GM12878 (cell line): ENCODE results near the gene BLNK. TPM values are rescaled to one million over a fixed set of nuclear protein-coding genes. Genes with fewer than 3 reads are reported as not detected.
A peak's percentile ranks its signal among the peaks of the same experiment; 100 is the strongest.

Experiments used
- CBFB ChIP-seq: IDR thresholded peaks from 2 replicates; pipeline ENCODE4 v1.6.1; 2016; ENCODE audit warnings: antibody characterized with exemption, low read depth
- CBX3 ChIP-seq: fragments of 200-600 bp; sonication (generic); IDR thresholded peaks from 2 replicates; pipeline ENCODE4 v1.6.1; 2016; ENCODE audit warnings: low read depth, borderline replicate concordance
- CREB1 ChIP-seq: IDR thresholded peaks from 2 replicates; pipeline ENCODE4 v1.6.1; 2012; ENCODE audit warnings: low read depth, mild to moderate bottlenecking, inconsistent platforms
- EZH2 ChIP-seq: IDR thresholded peaks from 2 replicates; pipeline ENCODE4 v1.6.1; 2012; ENCODE audit warnings: low read depth, mild to moderate bottlenecking, control low read depth, inconsistent platforms, low read length, borderline replicate concordance; ENCODE audit not compliant: control insufficient read depth
- FOXK2 ChIP-seq: fragments of 450-650 bp; IDR thresholded peaks from 2 replicates; pipeline ENCODE4 v1.6.1; 2017; ENCODE audit warnings: mild to moderate bottlenecking, moderate library complexity
- HDAC2 ChIP-seq: fragments of 200-600 bp; sonication (generic); IDR thresholded peaks from 2 replicates; pipeline ENCODE4 v1.6.1; 2017
- HDAC6 ChIP-seq: fragments of 200-600 bp; sonication (generic); IDR thresholded peaks from one replicate; pipeline ENCODE4 v1.8.0; 2017; ENCODE audit warnings: antibody characterized with exemption; ENCODE audit not compliant: unreplicated experiment
- IRF4 ChIP-seq: IDR thresholded peaks from 2 replicates; pipeline ENCODE4 v1.6.1; 2011; ENCODE audit warnings: low read depth, low read length
- KDM1A ChIP-seq: fragments of 200-600 bp; sonication (generic); IDR thresholded peaks from 2 replicates; pipeline ENCODE4 v1.6.1; 2016; ENCODE audit warnings: borderline replicate concordance
- LARP7 ChIP-seq: fragments of 450-650 bp; IDR thresholded peaks from 2 replicates; pipeline ENCODE4 v1.6.1; 2017; ENCODE audit warnings: mild to moderate bottlenecking
- NFIC ChIP-seq: IDR thresholded peaks from 2 replicates; pipeline ENCODE4 v1.6.1; 2012; ENCODE audit warnings: low read depth, mild to moderate bottlenecking, inconsistent platforms, low read length, moderate library complexity
- NR2C1 ChIP-seq: fragments of 450-650 bp; IDR thresholded peaks from 2 replicates; pipeline ENCODE4 v1.6.1; 2017; ENCODE audit warnings: antibody characterized with exemption, mild to moderate bottlenecking, moderate library complexity
- NR2F1 ChIP-seq: fragments of 450-650 bp; conservative IDR thresholded peaks from 2 replicates; pipeline ENCODE4 v1.6.1; 2017; ENCODE audit warnings: mild to moderate bottlenecking
- PAX8 ChIP-seq: fragments of 450-650 bp; IDR thresholded peaks from 2 replicates; pipeline ENCODE4 v1.6.1; 2017; ENCODE audit warnings: mild to moderate bottlenecking, moderate library complexity
- SMAD1 ChIP-seq: fragments of 450-650 bp; IDR thresholded peaks from 2 replicates; pipeline ENCODE4 v1.6.1; 2018; ENCODE audit warnings: mild to moderate bottlenecking, low read depth; ENCODE audit not compliant: partially characterized antibody
- SREBF1 ChIP-seq: IDR thresholded peaks from 2 replicates; pipeline ENCODE4 v1.6.1; 2012; ENCODE audit warnings: mild to moderate bottlenecking, low read length
- STAT3 ChIP-seq: IDR thresholded peaks from 2 replicates; pipeline ENCODE4 v1.6.1; 2011; ENCODE audit warnings: low read depth, low read length, improper control_type of control experiment
- TBL1XR1 ChIP-seq: IDR thresholded peaks from 2 replicates; pipeline ENCODE4 v1.6.1; 2012; ENCODE audit warnings: low read depth, low read length, improper control_type of control experiment
- TCF12 ChIP-seq: IDR thresholded peaks from 2 replicates; pipeline ENCODE4 v1.6.1; 2011; ENCODE audit warnings: low read depth, mild to moderate bottlenecking, low read length
- TCF3 ChIP-seq: IDR thresholded peaks from 2 replicates; pipeline ENCODE4 v1.6.1; 2012; ENCODE audit warnings: low read depth, mild to moderate bottlenecking, low read length, borderline replicate concordance; ENCODE audit not compliant: insufficient read depth
- YBX1 ChIP-seq: fragments of 450-650 bp; IDR thresholded peaks from 2 replicates; pipeline ENCODE4 v1.6.1; 2016; ENCODE audit warnings: antibody characterized with exemption
- YY1 ChIP-seq: IDR thresholded peaks from 2 replicates; pipeline ENCODE4 v1.6.1; 2011; ENCODE audit warnings: low read depth, mild to moderate bottlenecking, low read length
- polyA plus RNA-seq, 11 experiments: library from polyadenylated mRNA; depleted of rRNA in 4 of 11; unstranded in 6 of 11; stranded (reverse) in 5 of 11; fragments of >200 nt; fragmentation: Nextera tagmentation in 4 of 11; fragmentation: Illumina TruSeq in 1 of 11; extraction: Ambion mirVana in 4 of 11; extraction: Trizol in 1 of 11; gene quantifications; 1 replicate in 1 of 11; 2 replicates in 10 of 11; pipeline versions ENCODE4 v1.2.1 to v1.2.3, GENCODE V29; 2011 to 2016; ENCODE audit warnings: inconsistent platforms in 2 of 11, missing spikeins in 2 of 11, low read depth in 1 of 11
- total RNA-seq, 4 experiments: library from RNA; depleted of rRNA in 3 of 4; stranded (reverse); fragments of >200 nt in 3 of 4; fragmentation: Illumina TruSeq in 1 of 4; extraction: Trizol in 1 of 4; gene quantifications; 2 replicates each; pipeline versions ENCODE4 v1.2.1 to v1.2.3, GENCODE V29; 2013 to 2021
- TF ChIP-seq, protein P1 (sequence below): fragments of 450-650 bp; IDR thresholded peaks from 2 replicates; pipeline ENCODE4 v1.6.1; 2016; ENCODE audit warnings: mild to moderate bottlenecking
- TF ChIP-seq, protein P2 (sequence below): fragments of 450-650 bp; formaldehyde crosslinking; IDR thresholded peaks from 2 replicates; pipeline ENCODE4 v1.5.0; 2022; ENCODE audit warnings: mild to moderate bottlenecking, missing genetic modification characterization
- TF ChIP-seq, protein P3 (sequence below): fragments of 150-350 bp; IDR thresholded peaks from 2 replicates; pipeline ENCODE4 v1.6.1; 2014; ENCODE audit warnings: mild to moderate bottlenecking, low read depth, low read length
- TF ChIP-seq, protein P4 (sequence below): fragments of 450-650 bp; IDR thresholded peaks from 2 replicates; pipeline ENCODE4 v1.6.1; 2017; ENCODE audit warnings: low read depth, mild to moderate bottlenecking, moderate library complexity

The BLNK gene
- total and polyA plus RNA-seq, 10 of the 15 experiments (the other 5 are each of a cell fraction or from before 2014, with no cell fraction given): 79.5 to 201 (median 139) TPM

DNA sequence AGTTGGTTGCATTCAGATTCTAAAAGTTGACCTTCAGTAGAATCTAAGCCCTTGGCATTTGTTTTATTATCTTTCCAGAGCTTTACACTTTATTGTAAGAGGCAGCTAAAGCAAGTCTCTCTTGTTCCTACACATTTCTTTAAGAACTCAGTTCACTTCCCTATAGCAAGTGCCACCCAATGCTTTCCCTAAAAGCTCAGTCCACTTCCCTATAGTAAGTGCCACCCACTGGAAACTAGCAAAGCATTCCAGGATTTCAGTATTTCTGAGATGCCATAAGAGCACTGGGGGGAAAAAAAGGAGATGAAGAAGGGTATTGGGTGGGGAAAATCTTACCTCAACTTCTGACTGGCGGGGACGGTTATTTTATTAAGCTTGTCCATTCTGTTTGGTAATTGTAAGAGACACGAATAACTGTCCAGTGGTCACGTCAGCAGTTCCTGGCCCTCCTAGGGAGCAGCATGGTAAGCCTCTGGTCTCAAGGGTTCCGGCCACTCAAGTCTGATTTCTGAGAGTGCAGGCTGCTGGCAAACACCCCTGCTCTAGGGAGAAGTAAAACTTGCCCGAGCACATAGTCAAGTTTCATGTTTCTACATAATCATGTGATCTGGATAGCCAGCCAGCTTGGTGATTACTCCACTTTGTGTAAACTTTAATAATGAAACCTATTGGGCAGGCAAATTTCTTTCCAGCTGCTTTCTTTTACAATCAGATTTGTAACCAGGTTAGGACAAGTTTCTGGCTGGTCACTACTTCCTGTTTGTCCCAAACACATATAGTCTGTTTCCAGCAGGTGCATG lies at the start of gene BLNK (continued):
- TF ChIP-seq YBX1 (no peak), YY1 (peak; percentile 43; the same call in 1 of the 2 replicates), CREB1 (no peak), NR2C1 (no peak), TCF12 (peak; percentile 65), PAX8 (no peak), HDAC2 (no peak), CBX3 (no peak), SREBF1 (no peak), TBL1XR1 (peak; percentile 44), HDAC6 (no peak), NFIC (no peak; the same call in 1 of the 2 replicates), CBFB (peak; percentile 74), SMAD1 (peak; percentile 88), LARP7 (no peak), KDM1A (no peak), STAT3 (no peak), TCF3 (no peak), IRF4 (no peak), NR2F1 (no peak), FOXK2 (no peak), EZH2 (no peak)
- TF ChIP-seq, protein P1, sequence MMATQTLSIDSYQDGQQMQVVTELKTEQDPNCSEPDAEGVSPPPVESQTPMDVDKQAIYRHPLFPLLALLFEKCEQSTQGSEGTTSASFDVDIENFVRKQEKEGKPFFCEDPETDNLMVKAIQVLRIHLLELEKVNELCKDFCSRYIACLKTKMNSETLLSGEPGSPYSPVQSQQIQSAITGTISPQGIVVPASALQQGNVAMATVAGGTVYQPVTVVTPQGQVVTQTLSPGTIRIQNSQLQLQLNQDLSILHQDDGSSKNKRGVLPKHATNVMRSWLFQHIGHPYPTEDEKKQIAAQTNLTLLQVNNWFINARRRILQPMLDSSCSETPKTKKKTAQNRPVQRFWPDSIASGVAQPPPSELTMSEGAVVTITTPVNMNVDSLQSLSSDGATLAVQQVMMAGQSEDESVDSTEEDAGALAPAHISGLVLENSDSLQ: no peak; the same call in 1 of the 2 replicates
- TF ChIP-seq, protein P2, sequence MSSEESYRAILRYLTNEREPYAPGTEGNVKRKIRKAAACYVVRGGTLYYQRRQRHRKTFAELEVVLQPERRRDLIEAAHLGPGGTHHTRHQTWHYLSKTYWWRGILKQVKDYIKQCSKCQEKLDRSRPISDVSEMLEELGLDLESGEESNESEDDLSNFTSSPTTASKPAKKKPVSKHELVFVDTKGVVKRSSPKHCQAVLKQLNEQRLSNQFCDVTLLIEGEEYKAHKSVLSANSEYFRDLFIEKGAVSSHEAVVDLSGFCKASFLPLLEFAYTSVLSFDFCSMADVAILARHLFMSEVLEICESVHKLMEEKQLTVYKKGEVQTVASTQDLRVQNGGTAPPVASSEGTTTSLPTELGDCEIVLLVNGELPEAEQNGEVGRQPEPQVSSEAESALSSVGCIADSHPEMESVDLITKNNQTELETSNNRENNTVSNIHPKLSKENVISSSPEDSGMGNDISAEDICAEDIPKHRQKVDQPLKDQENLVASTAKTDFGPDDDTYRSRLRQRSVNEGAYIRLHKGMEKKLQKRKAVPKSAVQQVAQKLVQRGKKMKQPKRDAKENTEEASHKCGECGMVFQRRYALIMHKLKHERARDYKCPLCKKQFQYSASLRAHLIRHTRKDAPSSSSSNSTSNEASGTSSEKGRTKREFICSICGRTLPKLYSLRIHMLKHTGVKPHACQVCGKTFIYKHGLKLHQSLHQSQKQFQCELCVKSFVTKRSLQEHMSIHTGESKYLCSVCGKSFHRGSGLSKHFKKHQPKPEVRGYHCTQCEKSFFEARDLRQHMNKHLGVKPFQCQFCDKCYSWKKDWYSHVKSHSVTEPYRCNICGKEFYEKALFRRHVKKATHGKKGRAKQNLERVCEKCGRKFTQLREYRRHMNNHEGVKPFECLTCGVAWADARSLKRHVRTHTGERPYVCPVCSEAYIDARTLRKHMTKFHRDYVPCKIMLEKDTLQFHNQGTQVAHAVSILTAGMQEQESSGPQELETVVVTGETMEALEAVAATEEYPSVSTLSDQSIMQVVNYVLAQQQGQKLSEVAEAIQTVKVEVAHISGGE (CRISPR knock-in tag): no peak
- TF ChIP-seq, protein P3, sequence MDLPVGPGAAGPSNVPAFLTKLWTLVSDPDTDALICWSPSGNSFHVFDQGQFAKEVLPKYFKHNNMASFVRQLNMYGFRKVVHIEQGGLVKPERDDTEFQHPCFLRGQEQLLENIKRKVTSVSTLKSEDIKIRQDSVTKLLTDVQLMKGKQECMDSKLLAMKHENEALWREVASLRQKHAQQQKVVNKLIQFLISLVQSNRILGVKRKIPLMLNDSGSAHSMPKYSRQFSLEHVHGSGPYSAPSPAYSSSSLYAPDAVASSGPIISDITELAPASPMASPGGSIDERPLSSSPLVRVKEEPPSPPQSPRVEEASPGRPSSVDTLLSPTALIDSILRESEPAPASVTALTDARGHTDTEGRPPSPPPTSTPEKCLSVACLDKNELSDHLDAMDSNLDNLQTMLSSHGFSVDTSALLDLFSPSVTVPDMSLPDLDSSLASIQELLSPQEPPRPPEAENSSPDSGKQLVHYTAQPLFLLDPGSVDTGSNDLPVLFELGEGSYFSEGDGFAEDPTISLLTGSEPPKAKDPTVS: no peak
- TF ChIP-seq, protein P4, sequence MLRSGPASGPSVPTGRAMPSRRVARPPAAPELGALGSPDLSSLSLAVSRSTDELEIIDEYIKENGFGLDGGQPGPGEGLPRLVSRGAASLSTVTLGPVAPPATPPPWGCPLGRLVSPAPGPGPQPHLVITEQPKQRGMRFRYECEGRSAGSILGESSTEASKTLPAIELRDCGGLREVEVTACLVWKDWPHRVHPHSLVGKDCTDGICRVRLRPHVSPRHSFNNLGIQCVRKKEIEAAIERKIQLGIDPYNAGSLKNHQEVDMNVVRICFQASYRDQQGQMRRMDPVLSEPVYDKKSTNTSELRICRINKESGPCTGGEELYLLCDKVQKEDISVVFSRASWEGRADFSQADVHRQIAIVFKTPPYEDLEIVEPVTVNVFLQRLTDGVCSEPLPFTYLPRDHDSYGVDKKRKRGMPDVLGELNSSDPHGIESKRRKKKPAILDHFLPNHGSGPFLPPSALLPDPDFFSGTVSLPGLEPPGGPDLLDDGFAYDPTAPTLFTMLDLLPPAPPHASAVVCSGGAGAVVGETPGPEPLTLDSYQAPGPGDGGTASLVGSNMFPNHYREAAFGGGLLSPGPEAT: peak; percentile 73
